IMR-90 (cell line): ENCODE results near the gene KRR1. TPM values are rescaled to one million over a fixed set of nuclear protein-coding genes. Genes with fewer than 3 reads are reported as not detected.

Experiments used
- ATAC-seq: fragments of 200-7000 bp; cut with Tn5 transposase; 2 replicates; pipeline ENCODE4 v1.9.1; 2020; ENCODE audit warnings: low read depth, mild to moderate bottlenecking, moderate library complexity
- BruUV-seq: library from RNA; stranded (reverse); fragments of 400-500 nt; replicated peaks from 2 replicates; lab custom pipeline; 2021; lab: Mats Ljungman, UMichigan
- CTCF ChIA-PET: fragments of 300-600 bp; formaldehyde crosslinking; extraction: SDS; loops from one replicate; lab custom pipeline; 2021; ENCODE audit warnings: antibody characterized with exemption; lab: Yijun Ruan, JAX
- POLR2A ChIA-PET: fragments of 300-600 bp; sonication (Branson Sonifier 250); formaldehyde crosslinking; loops from one replicate; lab custom pipeline; 2022; ENCODE audit warnings: antibody characterized with exemption; ENCODE audit not compliant: unreplicated experiment; lab: Charles Lee
- DNase-seq: peaks from one replicate; pipeline ENCODE4 v3.0.0; 2013
- H2AFZ ChIP-seq: replicated peaks from 2 replicates; pipeline ENCODE3; 2013; ENCODE audit warnings: low read length, mild to moderate bottlenecking; ENCODE audit not compliant: poor library complexity
- H2AK5ac ChIP-seq: 2 replicates; pipeline ENCODE4 v1.6.1; 2013; ENCODE audit warnings: low read depth, low read length, inconsistent platforms
- H2AK9ac ChIP-seq: replicated peaks from 2 replicates; pipeline ENCODE3; 2013; ENCODE audit warnings: mild to moderate bottlenecking, low read depth, low read length, moderate library complexity; ENCODE audit not compliant: poor library complexity
- H2BK120ac ChIP-seq: 2 replicates; pipeline ENCODE4 v1.6.1; 2013; ENCODE audit warnings: low read depth, low read length, inconsistent platforms
- H2BK15ac ChIP-seq: 3 replicates; pipeline ENCODE4 v1.6.1; 2013; ENCODE audit warnings: low read depth, low read length, inconsistent platforms
- H2BK20ac ChIP-seq: 2 replicates; pipeline ENCODE4 v1.6.1; 2013; ENCODE audit warnings: low read depth, mild to moderate bottlenecking, inconsistent platforms, low read length, moderate library complexity
- H2BK5ac ChIP-seq: 2 replicates; pipeline ENCODE4 v1.6.1; 2013; ENCODE audit warnings: mild to moderate bottlenecking, low read depth, low read length, inconsistent platforms; ENCODE audit not compliant: poor library complexity, severe bottlenecking
- H3K14ac ChIP-seq: replicated peaks from 2 replicates; pipeline ENCODE4 v1.6.1; 2013; ENCODE audit warnings: low read depth, low read length, inconsistent platforms
- H3K18ac ChIP-seq: 2 replicates; pipeline ENCODE4 v1.6.1; 2013; ENCODE audit warnings: low read depth, low read length, control low read depth
- H3K23ac ChIP-seq: 2 replicates; pipeline ENCODE4 v1.6.1; 2013; ENCODE audit warnings: low read depth, low read length, inconsistent platforms
- H3K27ac ChIP-seq: 2 replicates; pipeline ENCODE4 v1.5.1; 2013; ENCODE audit warnings: mild to moderate bottlenecking, control low read depth, low read length; ENCODE audit not compliant: insufficient read depth
- H3K27me3 ChIP-seq: 2 replicates; pipeline ENCODE4 v1.6.1; 2013; ENCODE audit warnings: low read length; ENCODE audit not compliant: control insufficient read depth, insufficient read depth
- H3K36me3 ChIP-seq: 2 replicates; pipeline ENCODE4 v1.6.1; 2013; ENCODE audit warnings: low read length, mixed read lengths; ENCODE audit not compliant: control insufficient read depth, insufficient read depth
- H3K4ac ChIP-seq: 2 replicates; pipeline ENCODE4 v1.6.1; 2013; ENCODE audit warnings: low read depth, low read length, inconsistent platforms
- H3K4me1 ChIP-seq: 2 replicates; pipeline ENCODE4 v1.6.1; 2013; ENCODE audit warnings: low read length, mixed read lengths; ENCODE audit not compliant: control insufficient read depth, insufficient read depth
- H3K4me2 ChIP-seq: 2 replicates; pipeline ENCODE4 v1.6.1; 2013; ENCODE audit warnings: low read depth, mild to moderate bottlenecking, control low read depth, low read length, moderate library complexity
- H3K4me3 ChIP-seq: 2 replicates; pipeline ENCODE4 v1.5.1; 2013; ENCODE audit warnings: low read depth, mild to moderate bottlenecking, control low read depth, low read length, moderate library complexity; ENCODE audit not compliant: insufficient read depth
- H3K56ac ChIP-seq: 2 replicates; pipeline ENCODE4 v1.6.1; 2013; ENCODE audit warnings: low read length, inconsistent platforms; ENCODE audit not compliant: insufficient read depth; ENCODE audit errors: extremely low read depth
- H3K79me1 ChIP-seq, 2 experiments: 2 replicates each; pipeline ENCODE4 v1.6.1; 2013; ENCODE audit warnings: low read length in 2 of 2, inconsistent platforms in 1 of 2, low read depth in 1 of 2
- H3K9ac ChIP-seq: 2 replicates; pipeline ENCODE4 v1.6.1; 2013; ENCODE audit warnings: low read depth, low read length, control low read depth
- H3K9me1 ChIP-seq: 2 replicates; pipeline ENCODE4 v1.6.1; 2013; ENCODE audit warnings: low read length, inconsistent platforms; ENCODE audit not compliant: insufficient read depth
- H3K9me3 ChIP-seq: 2 replicates; pipeline ENCODE4 v1.6.1; 2013; ENCODE audit warnings: low read length; ENCODE audit not compliant: control insufficient read depth, insufficient read depth
- H4K20me1 ChIP-seq: 2 replicates; pipeline ENCODE4 v1.6.1; 2013; ENCODE audit warnings: low read length, inconsistent platforms; ENCODE audit not compliant: insufficient read depth
- H4K5ac ChIP-seq: 2 replicates; pipeline ENCODE4 v1.6.1; 2013; ENCODE audit warnings: mild to moderate bottlenecking, low read depth, low read length, control low read depth
- H4K8ac ChIP-seq, 2 experiments: 2 replicates each; pipeline ENCODE4 v1.6.1; 2013; ENCODE audit warnings: low read depth in 2 of 2, low read length in 2 of 2, control low read depth in 1 of 2, inconsistent platforms in 1 of 2
- H4K91ac ChIP-seq: 2 replicates; pipeline ENCODE4 v1.6.1; 2013; ENCODE audit warnings: low read depth, low read length, inconsistent platforms; ENCODE audit not compliant: insufficient read depth
- BHLHE40 ChIP-seq: fragments of 150-350 bp; IDR thresholded peaks from 2 replicates; pipeline ENCODE4 v1.6.1; 2016; ENCODE audit warnings: mild to moderate bottlenecking, low read depth, low read length
- CHD1 ChIP-seq: IDR thresholded peaks from 2 replicates; pipeline ENCODE4 v1.6.1; 2012; ENCODE audit warnings: low read depth, low read length, improper control_type of control experiment
- FOS ChIP-seq: fragments of 150-350 bp; IDR thresholded peaks from 2 replicates; pipeline ENCODE4 v1.6.1; 2016; ENCODE audit warnings: low read depth, low read length
- NFE2L2 ChIP-seq: fragments of 150-350 bp; IDR thresholded peaks from 2 replicates; pipeline ENCODE4 v1.6.1; 2016; ENCODE audit warnings: low read depth, mild to moderate bottlenecking, low read length
- RAD21 ChIP-seq: IDR thresholded peaks from 2 replicates; pipeline ENCODE4 v1.6.1; 2012; ENCODE audit warnings: low read length, improper control_type of control experiment
- RCOR1 ChIP-seq: IDR thresholded peaks from 2 replicates; pipeline ENCODE4 v1.6.1; 2012; ENCODE audit warnings: mild to moderate bottlenecking, low read length, improper control_type of control experiment; ENCODE audit not compliant: insufficient replicate concordance
- SMC3 ChIP-seq: fragments of 150-350 bp; IDR thresholded peaks from 2 replicates; pipeline ENCODE4 v1.6.1; 2016; ENCODE audit warnings: low read depth, mild to moderate bottlenecking, antibody characterized with exemption, low read length, moderate library complexity
- WGBS, 2 experiments: methylation state at CpG; one replicate each; pipeline versions ENCODE4 v1.1.5 to v1.1.7; 2013; ENCODE audit warnings: missing lambda C conversion rate in 2 of 2; ENCODE audit not compliant: insufficient read length in 1 of 2; ENCODE audit errors: extremely low coverage in 2 of 2; 5-methylcytosine and 5-hydroxymethylcytosine counted together
- dilution Hi-C: fragments of 300-500 bp; cut with HindIII; formaldehyde crosslinking; loops from one replicate; pipeline ENCODE4 v1.14.3; 2018; ENCODE audit warnings: low sequenced_read_pairs; ENCODE audit not compliant: unreplicated experiment
- in situ Hi-C: fragments of 300-500 bp; cut with MboI; formaldehyde crosslinking; loops from 3 replicates; pipeline ENCODE4 v1.14.3; 2019; ENCODE audit warnings: low sequenced_read_pairs, inconsistent platforms, mixed read lengths
- intact Hi-C: fragments of 100-400 bp; cut with micrococcal nuclease; formaldehyde crosslinking; loops from 2 replicates; pipeline ENCODE4 v1.10.0; 2022
- polyA plus RNA-seq, 3 experiments: library from polyadenylated mRNA; depleted of rRNA; stranded (reverse); fragments of >200 nt; gene quantifications; 2 replicates each; pipeline ENCODE4 v1.2.3, GENCODE V29; 2012; ENCODE audit warnings: low replicate concordance in 1 of 3
- total RNA-seq: library from RNA; depleted of rRNA; stranded (reverse); fragments of >200 nt; gene quantifications from 2 replicates; pipeline ENCODE4 v1.2.3, GENCODE V29; 2012

KRR1 gene
- total and polyA plus RNA-seq, 2 of the 4 experiments (the other 2 are of a cell fraction): 18.3 to 31.4 TPM

DNA sequence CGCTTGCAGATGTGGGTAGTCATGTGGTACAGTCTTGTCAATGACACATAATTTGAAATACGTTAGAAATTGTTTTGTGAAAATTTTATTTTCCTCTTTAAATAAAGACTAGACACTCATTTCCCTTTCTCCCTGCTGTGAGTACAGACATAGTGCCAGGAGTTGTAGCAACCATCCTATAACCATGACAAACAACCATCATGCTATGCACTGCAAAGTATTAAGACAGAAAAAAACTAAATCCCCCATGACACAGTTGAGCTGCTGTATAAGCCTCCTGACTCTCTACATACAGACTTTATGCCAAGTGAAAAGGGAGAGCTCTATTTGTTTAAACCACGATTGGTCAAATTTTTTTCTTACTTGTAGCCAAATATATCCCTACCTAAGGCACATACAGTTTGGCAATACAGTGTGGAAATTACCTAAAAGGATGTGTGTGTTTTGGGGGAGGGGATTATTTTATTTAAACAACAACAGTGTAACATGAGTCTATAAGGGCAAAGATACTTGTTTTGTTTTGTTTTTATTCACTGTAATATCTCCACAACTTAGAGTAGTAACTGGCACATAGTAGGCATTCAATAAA lies 45.0 kb upstream of the KRR1 start:
- H3K9ac ChIP-seq: no peak overlapping the region
- H3K4me1 ChIP-seq: peaks cover 9% of the 10 kb centered on the region
- peak overlapping the region; percentile 1; the same call in 1 of the 3 replicates for H2BK15ac ChIP-seq
- no peak overlapping the region for H2AK9ac ChIP-seq
- dilution Hi-C loops (no loop called here), in situ Hi-C loops (no loop called here), intact Hi-C loops (no loop called here)
- TF ChIP-seq SMC3 (no peak), BHLHE40 (no peak), NFE2L2 (no peak), FOS (no peak), RCOR1 (no peak), RAD21 (no peak), CHD1 (no peak)
- peak overlapping the region; percentile 3; the same call in 1 of the 2 replicates for H2BK120ac ChIP-seq
- H4K5ac ChIP-seq: peak overlapping the region; percentile 50; the same call in 1 of the 2 replicates
- WGBS, 2 experiments: no CpG with 5 or more reads among the region's 3 CpGs
- POLR2A ChIA-PET: no interaction called here
- H4K20me1 ChIP-seq: no peaks in the 10 kb centered on the region
- no peak overlapping the region for H3K4me2 ChIP-seq
- no peak overlapping the region for H2AFZ ChIP-seq
- CTCF ChIA-PET: interaction anchor here (1.1 kb wide), 1 partner anchor 13 kb away, joined by 4 read pairs; no protein-coding TSS in a partner anchor
- BruUV-seq: no TSS peak
- H3K56ac ChIP-seq: no peak overlapping the region
- peak overlapping the region; percentile 17; the same call in 1 of the 2 replicates for H3K27ac ChIP-seq
- H3K4ac ChIP-seq: no peak overlapping the region
- H3K14ac ChIP-seq: no peak overlapping the region
- no peak overlapping the region for H3K4me3 ChIP-seq
- H4K91ac ChIP-seq: no peak overlapping the region
- peaks cover 8% of the 10 kb centered on the region; the same call in 1 of the 2 replicates for H3K9me1 ChIP-seq
- peak overlapping the region; percentile 46 for H3K18ac ChIP-seq
- no peak overlapping the region for H4K8ac ChIP-seq
- H3K36me3 ChIP-seq: no peaks in the 10 kb centered on the region
- H3K23ac ChIP-seq: no peak overlapping the region
- H3K9me3 ChIP-seq: no peaks in the 10 kb centered on the region
- H2AK5ac ChIP-seq: no peak overlapping the region
- no peak for ATAC-seq
- no peak overlapping the region for H2BK5ac ChIP-seq
- H3K27me3 ChIP-seq: no peaks in the 10 kb centered on the region
- no peak overlapping the region for H2BK20ac ChIP-seq
- no peaks in the 10 kb centered on the region for H3K79me1 ChIP-seq
- no peak for DNase-seq
